H54 (cell line): Measurements from ENCODE around the gene ANXA4.
A peak's percentile ranks its signal among the peaks of the same experiment; 100 is the strongest.

Experiments
- DNase-seq: peaks from one replicate; pipeline ENCODE4 v3.0.0; 2011; ENCODE audit warnings: low spot score, mixed read lengths; ENCODE audit not compliant: insufficient read length
- FAIRE-seq: peaks from 3 replicates; lab custom pipeline; 2011; peaks lifted over from hg19 to GRCh38; lab: Jason Lieb, UNC
- POLR2A ChIP-seq: IDR thresholded peaks from 2 replicates; pipeline ENCODE4 v1.6.1; 2011; ENCODE audit warnings: low read depth, mild to moderate bottlenecking, low read length

The ANXA4 gene

GRCh38 chr2:69804416-69804815 is 62.5 kb downstream of the ANXA4 start:
- no peak for DNase-seq
- TF ChIP-seq POLR2A: no peak
- no peak for FAIRE-seq

GRCh38 chr2:69805887-69806286 is 64.0 kb downstream of the ANXA4 start:
- no peak for TF ChIP-seq POLR2A
- no peak for DNase-seq
- FAIRE-seq: no peak

DNA sequence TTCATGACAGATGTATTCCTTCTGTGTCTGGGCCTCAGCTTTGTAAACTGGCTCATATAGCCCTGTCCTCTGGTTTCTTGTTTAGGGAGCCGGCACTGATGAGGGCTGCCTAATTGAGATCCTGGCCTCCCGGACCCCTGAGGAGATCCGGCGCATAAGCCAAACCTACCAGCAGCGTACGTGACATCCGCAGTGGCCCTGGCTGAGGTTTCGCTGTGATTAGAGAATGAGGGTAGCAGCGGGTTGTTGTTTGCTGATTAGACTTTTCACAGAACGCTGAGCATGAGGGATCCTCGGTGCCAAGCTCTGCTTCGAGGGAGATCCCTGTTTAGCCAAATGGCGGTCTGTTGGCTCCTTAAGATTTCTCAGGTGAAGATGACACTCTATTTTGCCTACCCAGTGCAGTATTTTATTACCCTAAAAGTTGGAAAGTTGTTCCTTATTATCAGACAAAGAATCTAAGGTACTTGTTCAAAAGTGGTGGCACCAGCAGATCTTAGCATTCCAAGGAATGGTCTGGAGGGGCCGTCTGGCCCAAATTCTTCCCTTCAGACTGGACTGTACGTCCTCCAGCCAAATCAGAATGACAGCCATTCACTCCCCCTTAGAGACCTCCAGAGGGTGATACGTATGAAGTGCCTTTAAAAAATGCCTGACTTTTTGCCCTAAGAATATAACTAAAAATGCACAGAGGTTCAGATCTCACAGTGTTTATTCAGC is 66.0 kb downstream of the ANXA4 start:
- FAIRE-seq (no peak), DNase-seq (no peak)
- no peak for TF ChIP-seq POLR2A

- no peak for FAIRE-seq
- no peak for TF ChIP-seq POLR2A
These were observed 68.6 kb downstream of the ANXA4 start for GRCh38 chr2:69810550-69810949.

GRCh38 chr2:69811018-69811417 is 69.1 kb downstream of the ANXA4 start:
- no peak for FAIRE-seq
- TF ChIP-seq POLR2A: no peak
- DNase-seq: no peak

More at GRCh38 chr2:69810550-69810949, 68.6 kb downstream of the ANXA4 start:
- DNase-seq: no peak

DNA sequence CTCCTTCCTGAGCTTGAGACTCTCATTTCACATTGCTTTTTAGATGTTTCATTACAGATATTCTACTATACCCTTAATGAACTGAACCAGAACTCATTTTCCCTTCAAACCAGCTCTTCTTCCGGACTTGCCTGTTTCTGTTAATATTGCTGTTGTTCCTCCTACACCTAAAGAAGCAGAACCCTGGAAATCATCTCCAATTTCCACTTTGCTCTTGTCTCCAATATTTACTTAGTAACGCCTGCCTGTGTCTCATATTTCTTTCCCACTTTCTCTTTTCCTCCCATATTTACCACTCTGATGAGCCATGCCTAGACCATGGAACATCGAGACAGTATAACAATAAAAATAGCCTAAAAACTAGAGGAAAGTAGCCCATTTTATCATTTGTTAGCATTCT is 69.7 kb downstream of the ANXA4 start:
- FAIRE-seq (no peak), DNase-seq (no peak)
- TF ChIP-seq POLR2A: no peak

DNA sequence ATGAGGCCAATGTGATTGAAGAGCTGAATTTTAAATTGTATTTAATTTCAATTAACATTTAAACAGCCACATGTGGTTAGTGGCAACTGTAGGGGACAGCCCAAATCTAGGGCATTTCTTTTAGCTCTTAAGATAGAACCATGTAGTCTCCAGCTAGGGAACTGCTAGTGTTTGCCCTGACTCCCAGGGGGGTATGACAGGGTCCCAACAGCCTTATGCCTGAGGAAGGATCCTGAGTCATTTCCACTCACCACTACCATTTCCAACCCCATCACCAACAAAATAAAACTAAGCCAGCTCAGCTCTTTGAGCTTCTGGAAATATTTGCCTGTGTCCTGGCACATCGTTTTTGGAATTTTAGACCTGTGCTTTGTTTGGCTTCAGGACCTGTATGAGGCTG is 73.8 kb downstream of the ANXA4 start:
- no peak for TF ChIP-seq POLR2A
- DNase-seq (peak; percentile 16), FAIRE-seq (peak; percentile 66)

- no peak for DNase-seq
- FAIRE-seq: peak; percentile 89
- TF ChIP-seq POLR2A: no peak
These were observed 75.1 kb downstream of the ANXA4 start for GRCh38 chr2:69816923-69817542.

DNA sequence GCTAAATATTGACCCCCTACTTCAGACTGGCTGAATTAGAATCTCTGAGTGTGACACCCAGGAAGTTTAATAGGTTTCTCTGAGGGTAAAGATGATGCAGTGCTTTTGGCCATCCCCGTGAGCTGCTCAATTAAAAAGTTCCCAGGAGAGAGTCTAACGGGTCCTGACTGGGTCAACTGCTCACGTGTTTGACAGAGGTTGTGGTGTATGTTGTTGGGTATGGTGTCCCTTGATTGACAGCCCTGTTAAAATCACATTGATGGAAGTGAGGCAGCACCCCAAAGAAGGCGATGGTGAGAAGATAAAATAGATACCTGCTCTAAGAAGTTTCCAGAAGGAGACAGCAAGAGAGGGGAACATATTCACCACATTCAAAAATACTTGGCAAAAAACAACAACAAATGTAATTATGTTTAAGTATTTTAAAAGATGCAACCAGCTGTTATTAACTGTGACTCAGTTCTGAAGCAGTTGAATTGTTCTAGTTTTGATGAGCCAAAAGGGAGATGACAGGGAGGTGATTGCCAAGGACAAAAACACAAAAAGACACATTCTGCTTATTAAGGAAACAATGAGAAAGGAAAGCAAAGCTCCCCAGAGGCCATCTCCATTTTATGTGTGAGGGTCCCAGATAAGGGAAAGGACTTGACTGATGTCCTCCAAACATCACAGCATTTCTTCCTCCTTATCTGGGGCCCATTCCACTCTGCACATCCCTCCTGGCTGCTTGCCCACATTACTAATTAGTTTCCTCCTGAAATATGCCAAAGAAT is 76.0 kb downstream of the ANXA4 start:
- no peak for TF ChIP-seq POLR2A
- DNase-seq (no peak), FAIRE-seq (no peak)

GRCh38 chr2:69827796-69828540 is 86.0 kb downstream of the ANXA4 start:
- DNase-seq (no peak), FAIRE-seq (no peak)
- no peak for TF ChIP-seq POLR2A

GRCh38 chr2:69828938-69829255 is 87.0 kb downstream of the ANXA4 start:
- TF ChIP-seq POLR2A: no peak
- FAIRE-seq: no peak
- DNase-seq: no peak

DNA sequence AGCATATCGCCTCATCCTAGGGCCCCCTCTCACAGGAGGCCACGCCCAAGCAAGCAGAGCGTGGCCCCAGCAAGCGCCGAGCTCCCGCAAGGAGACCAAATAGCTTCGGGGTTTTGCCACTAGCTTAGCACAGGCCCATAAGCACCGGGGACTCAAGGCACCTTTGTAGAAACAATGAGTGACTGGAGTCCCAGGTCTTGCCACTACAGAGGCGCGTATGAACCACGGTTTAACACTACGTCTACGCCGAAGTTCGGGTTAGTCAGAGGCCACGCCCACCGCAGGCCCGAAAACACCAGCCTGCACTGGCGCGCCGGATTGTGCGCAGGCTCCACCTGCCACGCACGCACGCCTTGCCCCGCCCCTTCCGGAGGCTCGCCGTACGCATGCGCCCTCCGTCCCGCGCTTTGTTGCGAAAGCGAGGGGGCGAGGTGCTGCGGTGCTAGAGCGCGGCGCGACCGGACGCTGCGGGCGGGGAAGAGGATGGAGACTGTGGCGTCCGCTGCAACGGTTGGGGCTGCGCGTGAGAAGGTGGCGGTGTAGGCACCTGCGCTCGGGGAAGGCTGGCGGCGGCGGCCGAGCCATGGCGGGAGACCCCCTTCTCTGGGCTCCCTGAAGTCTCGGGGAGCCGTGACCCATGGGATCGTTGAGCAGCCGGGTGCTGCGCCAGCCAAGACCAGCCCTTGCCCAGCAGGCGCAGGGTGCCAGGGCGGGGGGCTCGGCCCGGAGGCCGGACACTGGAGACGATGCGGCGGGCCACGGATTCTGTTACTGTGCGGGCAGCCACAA is 87.5 kb downstream of the ANXA4 start, which contains the start of gene GMCL1:
GMCL1 (plus strand) TSS at position 405 of the 789 bp plus-strand sequence; CDS start at position 638, 233 bp downstream.
- peak; percentile 92 for FAIRE-seq
- peak; percentile 82 for DNase-seq
- TF ChIP-seq POLR2A: peak; percentile 78
